ENCODE data around the gene ZDHHC7.

The ZDHHC7 gene

DNA sequence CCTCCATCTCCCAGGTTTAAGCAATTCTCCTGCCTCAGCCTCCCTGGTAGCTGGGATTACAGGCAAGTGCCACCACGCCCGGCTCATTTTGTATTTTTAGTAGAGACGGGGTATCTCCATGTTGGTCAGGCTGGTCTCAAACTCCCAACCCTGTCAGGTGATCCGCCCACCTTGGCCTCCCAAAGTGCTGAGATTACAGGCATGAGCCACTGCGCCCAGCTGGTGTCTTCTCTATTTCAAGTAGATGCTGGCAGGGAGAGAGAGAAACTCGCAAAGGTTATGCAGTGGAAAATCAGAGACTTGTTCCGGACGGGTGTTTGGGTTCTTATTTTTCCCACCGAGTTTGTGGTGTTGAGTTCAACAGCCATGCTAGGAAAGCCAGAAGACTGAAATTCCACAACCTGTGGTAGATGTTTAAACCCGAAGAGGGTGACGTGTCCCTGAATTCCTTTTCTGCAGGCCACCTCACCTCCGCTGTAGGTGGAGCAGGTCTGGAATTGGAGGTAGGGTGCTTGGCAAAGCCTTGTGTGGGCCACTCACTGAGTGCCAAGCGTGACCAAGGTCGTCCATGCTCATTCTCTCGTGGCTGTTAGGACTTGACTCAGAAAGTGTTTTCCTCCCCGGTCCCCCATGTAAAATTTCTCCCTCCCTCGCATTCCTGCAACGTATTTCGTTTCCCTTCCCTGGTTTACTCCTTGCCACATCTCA, 7.3 kb upstream of the ZDHHC7 start:
- no peak for DNase-seq (ENCODE audit: low spot score)

DNA sequence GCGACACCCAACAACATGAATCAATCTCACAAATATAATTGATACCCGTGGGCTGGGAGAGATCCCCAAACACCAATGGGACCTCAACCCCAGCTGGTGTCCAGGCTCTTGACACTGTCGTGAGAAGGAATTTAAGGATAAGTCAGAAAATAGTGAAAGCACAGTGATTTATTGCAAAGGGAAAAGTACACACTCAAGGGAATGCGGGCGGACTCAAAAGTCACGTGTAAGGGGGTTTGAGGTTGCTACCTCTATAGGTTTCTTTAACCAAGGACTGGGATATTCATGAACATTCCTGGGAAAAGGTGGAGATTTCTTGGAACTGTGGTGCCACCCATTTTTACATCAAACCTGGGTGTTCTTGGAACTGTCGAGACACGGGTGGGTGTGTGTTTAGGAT, 6.3 kb upstream of the ZDHHC7 start:
- no peak for DNase-seq (ENCODE audit: low spot score)

DNA sequence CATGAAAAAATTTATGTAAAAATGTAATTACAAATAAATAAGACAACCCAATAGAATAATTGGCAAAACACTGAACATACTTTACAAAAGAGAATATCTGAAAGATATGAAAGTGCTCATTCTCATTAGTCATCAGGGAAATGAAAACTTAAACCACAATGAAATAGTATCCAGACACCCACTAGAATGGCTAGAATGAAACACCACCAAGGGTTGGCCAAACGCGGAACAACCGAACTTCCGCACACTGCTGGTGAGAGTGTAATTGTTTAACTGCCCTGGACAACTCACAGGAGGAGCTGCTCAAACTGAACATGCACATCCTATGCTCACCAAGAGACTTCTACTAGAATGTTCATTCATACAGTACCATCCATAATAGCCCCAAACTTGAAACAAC, 5.8 kb upstream of the ZDHHC7 start:
- DNase-seq (ENCODE audit: low spot score), result no peak

DNA sequence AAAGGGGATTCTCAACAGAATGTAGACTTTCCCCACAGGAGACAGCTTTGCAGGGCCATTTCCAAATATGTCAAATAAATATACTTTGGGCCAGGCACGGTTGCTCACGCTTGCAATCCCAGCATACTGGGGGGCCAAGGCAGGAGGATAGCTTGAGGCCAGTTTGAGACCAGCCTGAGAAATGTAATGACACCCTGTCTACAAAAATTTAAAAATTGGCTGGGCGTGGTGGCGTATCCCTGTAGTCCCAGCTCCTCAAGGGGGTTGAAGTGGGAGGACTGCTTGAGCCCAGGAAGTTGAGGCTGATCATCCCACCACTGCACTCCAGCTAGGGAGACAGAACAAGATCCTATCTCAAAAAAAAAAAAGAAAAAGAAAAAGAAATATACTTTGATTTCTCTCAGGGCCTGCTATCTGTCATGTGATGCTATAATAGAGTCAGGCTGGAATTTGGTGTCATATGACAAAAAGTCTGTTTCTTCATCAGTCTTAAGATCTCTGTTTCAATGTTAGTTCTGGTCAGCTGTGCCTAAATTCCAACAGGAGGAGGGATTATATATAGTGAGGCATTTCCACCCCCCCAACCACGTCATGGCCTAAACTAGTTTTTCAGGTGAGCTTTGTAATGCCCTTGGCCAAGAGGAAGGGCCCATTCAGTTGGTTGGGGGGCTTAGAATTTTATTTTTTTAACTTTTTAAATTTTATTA, 4.3 kb upstream of the ZDHHC7 start:
- no peak for DNase-seq (ENCODE audit: low spot score)

DNA sequence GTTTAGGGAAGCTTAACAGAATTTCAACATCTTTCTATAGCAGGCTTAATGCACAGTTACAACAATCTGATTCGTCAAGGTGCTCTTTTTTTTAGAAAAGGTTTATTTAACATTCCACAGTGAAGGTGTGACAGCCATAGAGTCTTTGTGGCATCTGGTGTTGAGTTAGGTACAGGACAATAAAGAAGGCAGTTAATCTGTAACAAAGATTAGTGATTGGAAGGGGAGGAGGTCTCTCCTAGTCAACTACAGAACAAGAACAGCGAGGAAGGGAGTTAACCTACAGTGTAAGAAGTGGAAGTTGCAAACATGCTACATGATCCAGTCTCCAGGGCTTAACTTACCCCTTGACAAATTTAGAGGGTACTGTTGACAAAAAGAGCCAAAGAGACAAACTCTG, 3.0 kb upstream of the ZDHHC7 start:
- DNase-seq (ENCODE audit: low spot score), result no peak

DNA sequence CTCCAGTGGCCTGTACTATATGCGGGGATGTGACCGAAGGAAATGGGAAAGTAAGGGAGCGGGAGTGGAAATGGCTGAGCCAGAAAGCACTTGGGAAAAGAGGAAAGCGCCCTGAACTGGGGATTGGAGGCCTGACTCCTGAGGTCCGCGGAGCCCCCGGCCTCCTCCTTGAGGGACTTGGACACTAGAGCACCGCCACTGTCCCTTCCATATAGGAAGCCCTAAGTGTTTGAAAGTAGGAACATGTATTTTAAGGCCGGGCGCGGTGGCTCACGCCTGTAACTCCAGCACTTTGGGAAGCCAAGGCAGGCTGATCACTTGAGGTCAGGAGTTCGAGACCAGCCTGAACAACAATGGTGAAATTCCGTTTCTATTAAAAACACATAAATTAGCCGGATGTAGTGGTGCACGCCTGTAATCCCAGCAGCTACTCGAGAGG, 530 bp upstream of the ZDHHC7 start:
- no peak for DNase-seq (ENCODE audit: low spot score)

DNA sequence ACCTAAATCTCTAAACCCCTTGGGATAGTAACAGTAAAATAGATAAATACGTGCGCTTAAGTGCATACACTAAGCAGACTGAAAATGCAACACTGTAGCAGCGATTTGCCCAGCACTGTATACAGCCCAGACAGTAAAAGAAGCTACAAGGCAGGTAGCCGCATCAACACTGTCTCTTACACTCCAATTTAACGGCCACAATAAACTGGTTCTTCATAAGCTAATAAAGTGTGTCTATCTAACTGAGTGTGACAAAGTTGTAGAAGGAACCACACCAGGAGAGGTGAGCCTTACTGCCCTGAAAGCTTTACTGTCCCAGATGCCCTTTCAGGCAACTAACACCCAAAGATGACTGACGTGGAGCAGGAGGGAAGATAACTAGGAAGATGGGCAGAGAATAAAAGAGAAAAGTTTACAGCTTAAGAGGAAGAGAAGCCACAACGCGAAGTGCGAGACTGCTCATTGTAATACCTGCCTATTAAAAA, 847 bp downstream of the ZDHHC7 start:
- DNase-seq (ENCODE audit: low spot score), result no peak

DNA sequence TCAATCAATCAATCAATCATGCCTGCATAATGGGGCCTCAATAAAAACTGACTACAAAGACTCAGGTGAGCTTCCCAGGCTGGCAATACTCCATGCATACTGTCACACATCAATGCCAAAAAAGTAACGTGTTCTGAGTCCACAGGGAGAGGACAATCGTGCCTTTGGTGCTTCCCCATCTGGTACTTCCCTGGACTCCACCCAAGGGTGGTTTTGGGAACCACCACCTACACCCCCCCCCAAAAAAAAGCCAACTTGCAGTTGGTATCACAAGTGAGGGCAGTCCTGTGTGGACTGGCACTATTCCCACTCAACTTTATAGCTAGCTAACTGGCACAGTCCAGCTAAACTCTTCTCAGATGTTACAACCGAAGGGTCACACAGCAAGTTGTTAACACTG, 3.1 kb downstream of the ZDHHC7 start:
- no peak for DNase-seq (ENCODE audit: low spot score)

DNA sequence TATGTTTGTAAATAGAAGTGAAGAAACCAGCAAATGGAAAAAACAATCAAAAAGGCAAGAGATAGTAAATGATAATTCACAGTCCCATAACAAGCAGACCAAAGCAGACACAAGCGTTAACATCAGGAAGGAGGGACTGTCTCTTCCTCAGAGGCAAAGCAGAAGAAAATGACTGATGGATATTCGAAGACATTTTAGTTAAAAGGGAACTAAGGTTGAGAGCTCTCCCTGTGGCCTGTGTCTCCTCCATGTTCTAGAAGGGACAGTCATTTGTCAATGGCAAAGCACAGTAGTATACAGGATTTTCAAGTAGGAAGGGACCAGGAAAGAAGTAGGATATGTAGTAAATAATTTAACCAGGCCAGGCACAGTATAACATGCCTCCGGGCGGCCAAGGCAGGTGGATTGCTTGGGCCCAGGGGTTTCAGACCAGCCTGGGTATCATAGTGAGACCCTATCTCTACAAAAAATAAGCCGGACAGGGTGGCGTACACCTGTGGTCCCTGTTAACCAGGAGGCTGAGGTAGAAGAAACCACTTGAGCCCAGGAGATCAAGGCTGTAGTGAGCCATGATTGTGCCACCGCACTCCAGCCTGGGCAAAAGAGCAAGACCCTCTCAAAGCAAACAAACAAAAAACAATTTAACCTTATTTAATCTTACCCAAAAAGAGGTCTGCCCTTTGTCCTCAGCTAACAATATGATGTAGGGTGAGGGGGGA, 3.7 kb downstream of the ZDHHC7 start:
- DNase-seq (ENCODE audit: low spot score), result no peak

DNA sequence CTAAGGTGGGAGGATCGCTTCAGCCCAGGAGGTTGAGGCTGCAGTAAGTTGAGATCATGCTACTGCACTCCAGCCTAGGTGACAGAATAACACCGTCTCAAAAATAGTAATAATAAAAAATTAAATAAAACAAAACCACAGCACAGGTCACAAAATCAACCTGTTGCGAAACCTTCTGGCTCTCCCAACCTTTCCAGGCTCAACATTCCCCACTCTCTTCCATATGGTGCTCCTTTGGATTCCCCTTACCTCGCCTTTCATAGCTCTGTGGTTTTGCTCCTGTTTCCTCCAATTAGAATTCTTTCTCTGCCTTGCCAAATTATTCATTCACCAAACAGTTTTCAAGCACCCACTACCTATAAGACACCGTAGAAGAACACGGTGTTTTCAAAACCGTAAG, 4.7 kb downstream of the ZDHHC7 start:
- DNase-seq (ENCODE audit: low spot score), result no peak

DNA sequence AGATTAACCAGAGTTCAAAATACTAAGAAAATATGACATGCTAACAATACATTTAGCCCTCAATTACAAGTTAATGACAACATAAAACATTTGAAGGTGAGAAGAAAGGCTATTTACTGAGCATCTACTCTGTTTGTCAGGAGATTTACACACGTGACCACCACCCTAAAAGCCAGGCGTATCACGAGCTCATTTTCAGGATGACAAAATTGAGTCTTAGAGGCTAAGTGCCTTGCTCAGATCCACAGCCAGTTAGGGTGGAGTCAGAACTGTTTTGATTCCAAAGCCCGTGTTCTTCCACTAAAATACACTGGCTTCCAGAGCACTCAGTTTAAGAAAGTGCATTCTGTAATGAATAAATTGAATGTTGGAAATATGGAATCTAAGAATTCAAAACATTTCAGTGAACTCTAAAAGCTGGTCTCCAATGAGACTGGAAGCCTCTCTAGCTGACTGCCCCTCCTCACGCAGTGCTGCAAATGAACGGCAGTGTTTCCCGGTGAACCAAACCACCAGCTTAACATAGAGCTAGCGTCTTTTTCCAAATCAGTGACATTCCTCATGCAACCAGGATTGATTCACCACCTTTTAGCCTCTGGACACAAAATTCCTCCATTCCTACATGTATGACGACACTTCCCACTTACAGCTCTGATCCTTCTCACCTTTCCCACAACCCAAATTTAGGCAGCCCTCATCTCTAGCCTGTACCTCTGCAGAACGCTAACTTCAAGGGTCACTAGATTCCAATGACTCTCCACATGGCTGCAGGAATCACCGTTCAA, 5.9 kb downstream of the ZDHHC7 start:
- no peak for DNase-seq (ENCODE audit: low spot score)

DNA sequence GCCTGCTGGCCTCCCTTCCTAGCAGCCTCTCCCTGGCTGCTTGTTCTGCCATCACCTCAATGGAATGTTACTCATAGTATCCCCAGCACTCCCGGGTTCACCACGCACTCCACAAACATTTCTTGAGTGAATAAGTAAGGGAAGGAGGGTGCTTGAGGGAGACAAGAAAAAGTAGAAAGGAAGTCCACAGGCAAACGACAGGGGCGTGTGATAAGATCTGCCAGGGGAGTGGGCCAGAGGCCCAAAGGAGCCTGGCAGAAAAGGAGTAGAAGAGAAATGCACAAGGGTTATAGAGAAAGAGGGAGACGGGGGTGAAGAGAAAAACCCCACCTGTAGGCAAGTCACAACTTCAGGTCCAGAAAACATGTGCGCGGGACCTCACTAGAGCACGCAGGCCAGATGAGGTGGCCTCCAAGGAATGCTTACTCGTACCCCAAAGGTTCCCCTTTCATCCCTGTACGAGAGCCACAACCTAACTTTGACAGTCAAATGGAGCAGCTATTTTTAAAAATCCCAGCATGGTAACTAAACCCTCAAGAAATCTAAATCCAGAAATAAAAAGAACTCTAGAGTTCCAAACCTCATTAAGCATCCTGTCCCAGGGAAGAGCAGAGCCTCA, 6.6 kb downstream of the ZDHHC7 start:
- DNase-seq (ENCODE audit: low spot score), result no peak

DNA sequence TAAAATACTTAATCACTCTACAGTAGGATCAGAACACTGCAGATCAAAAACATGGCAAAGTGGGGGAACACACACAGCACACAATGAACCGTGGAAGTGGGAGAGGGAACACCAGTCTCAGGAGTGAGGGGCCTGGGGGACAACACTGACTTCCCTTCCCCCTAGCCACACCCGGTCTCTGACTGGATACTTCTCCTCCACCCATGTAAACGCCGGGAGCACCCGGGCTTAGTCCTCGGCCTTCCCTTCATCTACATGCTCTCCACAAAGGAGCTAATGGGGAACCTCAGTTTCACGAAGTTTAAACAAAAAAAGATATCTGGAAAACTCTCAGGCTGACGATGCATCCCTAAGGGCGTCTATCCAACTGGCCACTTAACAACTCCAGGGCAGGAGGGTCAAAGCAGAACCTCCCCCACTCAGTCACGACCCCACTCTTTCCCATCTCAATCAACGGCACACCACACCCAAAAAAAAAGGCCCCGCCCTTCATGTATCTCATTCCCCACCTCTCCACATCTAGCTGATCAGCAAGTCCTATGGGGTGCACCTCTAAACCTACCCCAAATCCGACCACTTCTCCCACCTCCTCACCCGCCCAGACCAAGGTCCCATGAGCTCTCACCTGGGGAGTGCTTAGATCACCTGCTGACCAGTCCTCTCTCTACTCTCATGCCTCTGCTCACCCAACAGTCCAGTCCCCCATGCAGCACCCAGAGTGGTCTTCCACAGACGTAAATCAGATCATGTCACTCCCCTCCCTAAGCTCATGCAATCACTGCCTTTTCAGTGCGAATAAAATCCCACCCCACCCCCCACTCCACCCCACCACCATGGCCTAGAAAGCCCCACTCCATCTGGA, 7.4 kb downstream of the ZDHHC7 start:
- no peak for DNase-seq (ENCODE audit: low spot score)

DNA sequence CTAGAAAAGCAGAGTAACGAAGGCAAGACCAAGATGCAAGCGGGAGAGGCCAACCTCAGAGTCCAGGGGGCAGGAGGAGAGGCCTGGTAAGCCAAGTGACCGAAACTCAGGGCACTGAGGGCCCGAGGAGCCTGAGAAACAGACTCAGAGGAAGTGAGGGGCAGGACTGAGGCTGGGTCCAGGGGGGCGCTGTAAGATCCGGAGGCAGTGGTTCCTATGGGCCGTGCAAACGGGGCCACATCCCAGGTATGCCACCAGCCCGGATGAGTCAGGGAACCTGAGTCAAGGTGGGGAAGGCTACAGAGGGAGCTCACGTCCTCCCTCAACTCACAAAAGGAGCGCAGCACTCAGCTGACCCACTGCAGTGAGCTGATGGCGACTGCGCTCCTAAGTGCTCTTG, 8.3 kb downstream of the ZDHHC7 start:
- no peak for DNase-seq (ENCODE audit: low spot score)

DNA sequence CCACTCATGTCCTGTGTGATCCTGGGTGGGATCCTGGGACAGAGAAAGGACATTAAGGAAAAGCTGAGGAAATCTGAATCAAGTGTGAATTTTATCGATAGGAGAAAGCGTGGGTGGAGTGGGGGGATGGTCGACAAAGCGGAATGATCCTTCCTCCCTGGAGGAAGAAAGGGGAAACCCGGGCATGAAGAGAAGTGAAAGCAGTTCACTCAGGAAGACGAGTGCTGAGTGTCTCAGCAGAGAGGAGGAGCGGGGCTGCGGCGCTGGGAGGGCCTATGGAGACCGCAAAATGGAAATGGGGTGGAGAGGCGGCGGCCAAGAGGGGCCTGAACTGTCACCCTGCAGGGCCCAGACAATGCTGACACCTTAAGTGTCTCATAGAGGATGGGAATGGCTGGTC, 8.7 kb downstream of the ZDHHC7 start:
- DNase-seq (ENCODE audit: low spot score), result no peak

DNA sequence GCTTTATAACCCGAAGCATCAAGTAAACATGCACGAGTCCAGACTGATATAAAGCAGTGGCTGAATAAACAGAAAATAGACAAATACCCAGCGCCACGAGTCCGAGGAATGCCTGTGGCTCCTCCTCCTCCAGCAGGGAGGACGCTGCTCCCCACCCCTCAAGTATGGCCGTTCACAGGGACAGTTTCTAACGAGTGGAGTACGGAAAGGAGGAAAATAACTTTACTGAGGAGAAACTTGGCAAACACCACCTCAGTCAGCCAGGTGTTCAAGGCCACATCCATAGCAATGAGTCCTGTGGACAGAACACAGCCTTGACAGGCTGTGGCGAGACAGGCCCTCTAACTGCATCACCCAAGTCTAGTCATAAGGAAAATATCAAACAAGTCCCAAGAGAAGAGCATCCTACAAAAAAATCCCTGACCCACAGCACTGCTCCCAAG, 9.2 kb downstream of the ZDHHC7 start:
- DNase-seq (ENCODE audit: low spot score), result no peak

DNA sequence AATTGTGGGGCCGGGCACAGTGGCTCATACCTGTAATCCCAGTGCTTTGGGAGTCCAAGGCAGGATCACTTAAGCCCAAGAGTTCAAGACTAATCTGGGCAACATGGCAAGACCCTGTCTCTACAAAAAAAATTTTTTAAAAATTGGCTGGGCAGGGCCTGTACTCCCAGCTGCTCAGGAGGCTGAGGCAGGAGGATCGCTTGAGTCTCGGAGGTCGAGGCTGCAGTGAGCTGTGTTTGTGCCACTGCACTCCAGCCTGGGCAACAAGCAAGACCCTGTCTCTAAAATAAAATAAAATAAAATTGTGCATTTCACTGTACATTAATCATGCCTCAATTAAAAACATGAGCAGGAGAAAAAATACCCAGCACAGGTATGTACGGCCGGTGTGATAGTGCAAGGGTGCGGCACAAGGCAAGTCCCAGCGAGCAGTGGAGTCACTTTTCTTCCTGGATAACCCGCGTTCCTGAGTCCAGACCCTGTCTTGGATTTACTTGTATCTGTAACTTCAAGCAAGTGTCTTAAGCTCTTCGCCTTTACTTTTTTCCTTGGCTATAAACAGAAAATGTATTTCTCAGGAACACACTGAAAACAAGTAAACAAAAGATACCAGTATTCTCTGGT, 11.4 kb downstream of the ZDHHC7 start:
- DNase-seq (ENCODE audit: low spot score), result no peak

DNA sequence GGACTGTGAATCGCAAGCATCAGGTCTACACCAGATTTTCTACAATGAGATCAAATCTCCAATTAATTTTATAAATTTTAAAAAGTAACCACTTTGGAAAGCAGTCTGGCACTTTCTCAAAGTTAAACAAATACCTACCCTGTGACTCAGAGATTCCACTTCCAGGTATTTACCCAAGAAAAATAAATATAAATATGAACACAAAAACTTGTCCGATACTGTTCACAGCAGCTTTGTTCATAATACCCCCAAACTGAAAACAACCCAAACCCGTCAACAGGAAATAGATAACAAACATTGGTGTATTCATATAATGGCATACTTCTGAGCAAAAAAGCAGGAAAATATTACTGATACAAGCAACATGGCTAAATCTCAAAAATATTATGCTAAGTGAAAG, 12.1 kb downstream of the ZDHHC7 start:
- no peak for DNase-seq (ENCODE audit: low spot score)

DNA sequence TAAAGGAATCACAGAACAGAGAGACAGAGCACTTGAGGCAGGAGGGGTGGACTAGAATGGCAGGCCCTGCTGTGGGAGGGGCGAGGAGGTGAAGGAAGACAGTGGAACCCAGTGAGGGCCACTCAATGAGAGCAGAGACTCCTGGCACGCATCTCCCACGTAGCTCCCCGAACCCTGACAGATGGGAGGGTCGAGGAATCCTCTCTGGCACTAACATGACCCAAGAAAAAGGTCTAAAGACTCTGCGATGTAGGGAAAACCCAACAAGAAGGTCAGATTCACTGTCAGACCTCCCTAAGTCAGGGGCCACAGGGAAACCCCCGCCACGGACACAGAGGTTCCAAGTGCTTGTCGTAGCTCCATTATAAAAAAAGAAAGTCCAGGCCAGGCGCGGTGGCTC, 15.0 kb downstream of the ZDHHC7 start:
- no peak for DNase-seq (ENCODE audit: low spot score)

DNA sequence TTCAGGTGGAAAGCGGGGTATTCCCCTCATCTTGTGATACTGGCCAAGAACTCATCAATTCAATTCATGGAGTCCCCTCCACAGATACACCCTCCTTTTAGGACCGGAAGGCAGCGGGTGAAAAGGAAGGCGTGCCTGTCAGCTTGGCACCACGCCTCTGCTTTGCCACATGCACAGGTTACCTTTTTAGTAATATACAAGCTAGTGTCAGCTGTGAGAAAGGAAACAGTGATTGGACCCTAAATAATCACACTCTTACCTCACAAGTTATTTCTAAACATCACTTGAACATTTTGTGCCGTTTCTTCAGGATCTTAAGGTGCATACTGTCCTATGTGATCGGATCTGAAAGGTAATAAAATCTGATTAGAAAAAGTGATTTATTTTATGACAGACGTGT, 15.7 kb downstream of the ZDHHC7 start:
- no peak for DNase-seq (ENCODE audit: low spot score)
